Measurements from ENCODE around the gene IQGAP3.
"Not testable (repeated sequence)": the region's sequence is repeated elsewhere in the genome, so short reads cannot be mapped to it uniquely, and the experiment has no call there.

The IQGAP3 gene

DNA sequence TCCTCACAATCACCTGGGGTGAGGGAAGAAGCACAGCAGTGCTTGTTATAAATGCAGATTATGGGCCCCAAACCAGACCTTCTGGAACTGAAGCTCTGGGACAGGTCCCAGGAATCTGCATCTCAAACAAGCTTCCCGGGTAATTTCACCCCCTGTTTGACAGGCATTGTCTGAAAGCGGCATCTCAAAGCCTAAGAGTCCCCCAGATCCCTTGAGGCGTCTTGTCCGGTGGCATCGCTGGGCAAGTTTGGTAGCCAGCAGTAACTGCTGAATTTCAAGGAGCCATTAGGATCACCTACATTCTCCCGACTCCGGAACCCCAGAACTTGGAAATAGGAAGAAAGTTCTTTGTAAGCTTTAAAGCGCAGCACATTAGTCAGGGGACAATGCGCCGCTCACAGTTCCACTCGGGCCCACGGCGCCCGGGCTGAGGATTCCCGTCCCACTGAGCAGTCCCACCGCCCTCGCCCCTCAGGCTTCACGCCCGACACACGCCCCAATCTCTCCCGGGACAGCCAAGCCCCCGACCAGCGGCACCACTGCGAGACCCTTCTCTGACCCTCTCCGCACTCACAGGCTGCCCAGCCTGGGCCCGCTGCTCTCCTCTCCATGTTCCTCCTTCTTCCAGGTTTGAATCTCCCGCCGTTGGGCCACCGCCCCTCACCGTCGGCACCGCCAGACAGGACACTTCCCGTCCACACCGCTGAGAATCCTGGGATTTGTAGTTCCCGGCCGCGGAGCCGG lies at the start of gene IQGAP3:
Gene IQGAP3, minus strand, starts transcription at position 647 of the 744 bp plus-strand sequence. Its CDS starts 36 bp downstream, at position 611.
- peak within 1 kb of the TSS; percentile 76 for H3K4me3 ChIP-seq (ENCODE audit: low read length)
- no peak for TF ChIP-seq ZNF274 (IDR thresholded peaks at IDR 0.05; ENCODE audit: low read depth, low read length)

- H3K4me3 ChIP-seq (ENCODE audit: low read length), result no peak overlapping the region
- TF ChIP-seq ZNF274 (IDR thresholded peaks at IDR 0.05; ENCODE audit: low read depth, low read length), result no peak
Observed at GRCh38 chr1:156619582-156619955, 47.2 kb upstream of the IQGAP3 start.

DNA sequence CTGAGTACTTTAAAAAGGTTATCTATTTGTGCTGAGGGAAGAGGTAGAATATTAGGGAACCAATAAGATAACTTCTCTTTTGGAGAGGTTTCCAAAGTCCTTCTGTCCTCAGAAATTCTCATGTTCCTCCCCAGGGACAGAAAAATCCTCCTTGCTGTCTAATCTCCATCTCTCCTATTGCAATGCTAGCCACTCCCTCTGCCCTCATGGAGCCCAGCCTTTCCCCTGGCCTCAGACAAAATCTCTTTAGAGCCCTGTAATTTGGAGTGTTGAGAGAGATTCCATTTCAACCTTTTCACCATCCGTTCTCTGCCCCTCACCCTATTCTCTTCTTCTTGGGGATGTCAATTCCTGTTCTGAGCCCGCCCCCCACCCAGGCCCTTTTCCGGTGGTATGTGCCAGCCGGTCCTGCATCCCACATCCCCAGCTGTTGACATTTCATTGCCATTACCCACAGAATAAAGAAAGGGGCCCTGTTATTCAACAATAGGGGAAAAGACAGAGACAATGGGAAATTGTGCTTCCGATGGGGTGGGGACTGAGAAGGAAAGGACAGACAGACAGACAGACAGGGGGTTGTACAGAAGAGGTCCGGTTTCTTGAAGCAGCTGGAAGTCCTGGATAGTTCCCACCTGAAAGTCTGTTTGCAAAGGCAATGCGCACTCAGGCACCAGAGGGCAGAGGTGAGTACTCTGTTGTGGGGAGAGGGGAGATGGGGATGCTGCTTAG lies 46.7 kb upstream of the IQGAP3 start, which contains the start of gene HAPLN2:
Gene HAPLN2, plus strand, starts transcription at position 563 of the 729 bp plus-strand sequence. CDS start 4,076 bp downstream, outside the sequence.
- no peak within 1 kb of the TSS for H3K4me3 ChIP-seq (ENCODE audit: low read length)
- no peak for TF ChIP-seq ZNF274 (IDR thresholded peaks at IDR 0.05; ENCODE audit: low read depth, low read length)

- H3K4me3 ChIP-seq (ENCODE audit: low read length), result no peak overlapping the region
- no peak for TF ChIP-seq ZNF274 (IDR thresholded peaks at IDR 0.05; ENCODE audit: low read depth, low read length)
Observed at GRCh38 chr1:156616463-156616862, 44.1 kb upstream of the IQGAP3 start.

DNA sequence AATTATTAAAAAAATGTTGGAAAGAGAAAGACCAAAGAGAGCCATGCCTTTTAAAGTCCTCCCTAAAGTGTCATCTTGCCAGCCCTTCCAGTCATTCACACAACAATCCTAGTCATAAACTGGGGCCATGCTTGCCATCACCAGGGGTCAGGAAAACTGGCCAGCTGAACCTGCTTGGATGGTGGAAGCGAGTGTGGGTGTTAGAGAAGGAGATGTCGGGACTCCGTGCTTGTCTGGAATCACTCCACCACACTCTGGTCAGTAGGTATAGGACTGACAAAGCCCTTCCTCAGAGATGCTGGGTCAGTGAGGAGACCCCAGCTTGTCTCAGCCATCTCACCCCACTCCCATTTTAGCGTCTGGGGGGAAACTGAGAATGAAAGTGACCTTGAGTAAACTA lies 43.6 kb upstream of the IQGAP3 start:
- no peak for TF ChIP-seq ZNF274 (IDR thresholded peaks at IDR 0.05; ENCODE audit: low read depth, low read length)
- H3K4me3 ChIP-seq (ENCODE audit: low read length), result no peak overlapping the region

- no peak overlapping the region for H3K4me3 ChIP-seq (ENCODE audit: low read length)
- TF ChIP-seq ZNF274 (IDR thresholded peaks at IDR 0.05; ENCODE audit: low read depth, low read length), result no peak
Observed at GRCh38 chr1:156612666-156613065, 40.3 kb upstream of the IQGAP3 start.

DNA sequence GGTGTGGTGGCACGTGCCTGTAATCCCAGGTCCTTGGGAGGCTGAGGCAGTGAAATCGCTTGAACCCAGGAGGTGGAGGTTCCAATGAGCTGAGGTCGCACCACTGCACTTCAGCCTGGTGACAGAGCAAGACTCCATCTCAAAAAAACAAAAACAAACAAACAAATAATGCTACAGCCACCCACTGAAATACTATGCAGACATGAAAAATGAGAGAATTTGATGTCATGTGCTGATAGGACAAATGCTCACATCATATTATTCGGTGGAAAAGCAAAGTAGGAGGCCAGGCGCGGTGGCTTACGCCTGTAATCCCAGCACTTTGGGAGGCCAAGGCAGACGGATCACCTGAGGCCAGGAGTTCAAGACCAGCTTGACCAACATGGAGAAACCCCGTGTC lies 37.7 kb upstream of the IQGAP3 start:
- not testable (repeated sequence) for H3K4me3 ChIP-seq (ENCODE audit: low read length)

DNA sequence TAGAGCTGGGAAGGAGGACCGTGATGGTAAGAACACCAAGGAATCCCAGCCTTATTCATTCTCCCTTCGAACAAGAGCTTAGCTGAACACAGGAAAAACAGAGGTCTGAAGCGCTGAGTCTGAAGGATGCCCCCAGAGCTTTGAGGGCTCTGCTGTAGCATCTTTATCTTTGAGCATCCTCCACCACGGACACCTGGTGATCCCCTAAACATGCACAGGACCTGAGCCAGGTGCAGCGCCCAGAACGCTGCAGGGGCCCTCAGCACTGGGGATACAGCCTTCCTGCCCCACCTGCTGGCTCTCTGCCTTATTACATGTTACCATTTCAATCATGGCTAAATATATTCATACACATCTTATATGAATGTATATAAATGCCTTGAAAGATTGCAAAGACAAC lies 36.6 kb upstream of the IQGAP3 start:
- no peak overlapping the region for H3K4me3 ChIP-seq (ENCODE audit: low read length)
- TF ChIP-seq ZNF274 (IDR thresholded peaks at IDR 0.05; ENCODE audit: low read depth, low read length), result no peak

DNA sequence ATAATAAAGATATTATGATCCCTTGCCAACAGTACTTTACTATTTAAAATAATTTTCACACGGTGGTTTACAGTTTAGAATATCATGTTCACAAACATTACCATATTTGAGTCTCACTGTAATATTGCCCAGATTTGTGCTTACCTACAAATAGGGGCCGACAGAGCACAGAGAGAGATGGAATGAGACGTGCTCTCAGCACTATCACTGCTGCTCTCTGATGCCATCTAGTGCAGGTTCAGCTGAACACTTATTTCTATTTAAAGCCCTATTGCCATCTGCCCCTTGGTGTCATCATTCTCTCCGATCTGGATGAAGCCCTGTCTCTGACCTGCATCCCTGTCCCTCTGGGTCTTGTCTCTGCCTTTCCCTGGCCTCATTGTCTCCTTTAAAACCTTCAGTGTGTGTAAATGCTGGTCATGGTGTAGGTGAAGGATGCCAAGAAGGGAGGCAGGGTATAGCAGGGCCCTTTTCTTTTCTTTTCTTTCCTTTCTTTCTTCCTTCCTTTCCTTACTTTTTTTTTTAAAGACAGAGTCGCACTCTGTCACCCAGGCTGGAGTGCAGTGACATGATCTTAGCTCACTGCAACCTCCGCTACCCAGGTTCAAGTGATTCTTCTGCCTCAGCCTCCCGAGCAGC lies 35.8 kb upstream of the IQGAP3 start:
- H3K4me3 ChIP-seq (ENCODE audit: low read length), result no peak overlapping the region
- TF ChIP-seq ZNF274 (IDR thresholded peaks at IDR 0.05; ENCODE audit: low read depth, low read length), result no peak

DNA sequence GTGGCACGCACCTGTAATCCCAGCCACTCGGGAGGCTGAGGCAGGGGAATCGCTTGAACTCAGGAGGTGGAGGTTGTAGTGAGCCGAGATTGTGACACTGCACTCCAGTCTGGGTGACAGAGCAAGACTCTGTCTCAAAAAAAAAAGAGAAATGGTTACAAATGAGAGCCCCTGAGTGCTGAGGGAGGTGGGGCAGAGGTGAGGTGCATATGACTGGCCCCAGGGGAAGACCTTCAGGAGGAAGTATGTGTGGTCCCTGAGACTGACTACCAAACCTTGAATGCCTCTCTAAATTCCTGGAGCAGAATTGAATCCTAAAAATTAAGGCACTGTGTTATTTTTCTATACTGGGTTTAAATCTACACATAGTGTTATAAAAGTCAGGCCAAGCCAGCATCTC lies 35.0 kb upstream of the IQGAP3 start:
- H3K4me3 ChIP-seq (ENCODE audit: low read length), result not testable (repeated sequence)

DNA sequence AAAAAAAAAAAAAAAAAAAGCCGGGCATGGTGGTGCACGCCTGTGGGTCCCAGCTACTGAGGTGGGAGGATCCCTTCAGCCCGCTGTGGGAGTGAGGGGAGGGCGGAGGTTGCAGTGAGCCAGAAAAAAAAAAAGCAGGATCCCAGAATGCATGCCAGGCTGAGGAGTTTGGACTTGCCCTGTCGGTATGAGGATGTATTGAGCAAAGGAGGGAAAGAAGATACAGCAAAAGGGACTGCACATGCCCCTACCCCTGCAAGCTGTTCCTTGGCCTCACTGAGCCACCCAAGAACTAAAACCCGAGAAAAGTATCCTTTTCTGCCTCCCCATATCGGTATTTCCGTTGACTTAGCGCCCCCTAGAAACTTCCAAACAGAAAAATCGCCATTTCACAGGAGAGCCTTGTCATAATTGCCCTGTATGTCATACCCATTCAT lies 30.2 kb upstream of the IQGAP3 start:
- TF ChIP-seq ZNF274 (IDR thresholded peaks at IDR 0.05; ENCODE audit: low read depth, low read length), result no peak
- no peak overlapping the region for H3K4me3 ChIP-seq (ENCODE audit: low read length)

- TF ChIP-seq ZNF274 (IDR thresholded peaks at IDR 0.05; ENCODE audit: low read depth, low read length), result no peak
- H3K4me3 ChIP-seq (ENCODE audit: low read length), result peak overlapping the region; percentile 87
Observed at GRCh38 chr1:156601892-156602291, 29.5 kb upstream of the IQGAP3 start.

DNA sequence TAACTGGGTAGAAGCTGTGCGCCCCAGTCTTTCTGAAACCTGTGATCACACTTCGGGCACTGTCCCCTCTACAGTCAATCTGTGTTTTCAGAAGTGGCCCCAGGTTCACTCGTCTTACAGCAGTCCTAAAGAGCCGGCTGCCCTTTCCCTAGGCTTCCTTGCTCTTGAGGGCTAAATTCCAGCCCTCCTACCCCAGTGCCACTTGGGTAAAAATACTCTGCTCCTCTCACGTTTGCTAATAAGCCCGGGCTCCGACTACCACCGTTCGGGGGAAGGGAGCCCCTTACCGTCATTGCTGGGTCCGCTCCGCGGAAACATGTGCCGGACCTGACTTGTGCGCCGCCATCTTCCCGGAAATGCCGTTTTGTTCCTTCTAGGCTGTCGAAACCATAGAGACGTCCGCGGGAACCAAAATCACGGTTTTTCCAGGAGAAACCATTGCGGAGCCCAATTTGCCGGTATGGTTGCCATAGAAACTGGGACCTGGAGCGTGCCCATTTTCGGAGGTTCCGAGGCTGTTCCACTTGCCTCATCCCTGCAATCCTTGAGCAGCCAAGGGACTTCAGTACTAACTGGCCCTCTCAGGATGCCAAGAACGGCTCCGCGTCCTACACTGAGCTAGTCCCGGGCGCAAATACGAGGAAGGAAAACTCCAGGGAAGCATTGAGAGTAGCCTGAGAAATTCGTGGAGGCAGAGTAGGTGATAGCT lies 28.9 kb upstream of the IQGAP3 start, which contains the start of gene GPATCH4:
Gene GPATCH4, minus strand, starts transcription at position 358 of the 709 bp plus-strand sequence.
- peak within 1 kb of the TSS; percentile 87 for H3K4me3 ChIP-seq (ENCODE audit: low read length)
- TF ChIP-seq ZNF274 (IDR thresholded peaks at IDR 0.05; ENCODE audit: low read depth, low read length), result no peak

DNA sequence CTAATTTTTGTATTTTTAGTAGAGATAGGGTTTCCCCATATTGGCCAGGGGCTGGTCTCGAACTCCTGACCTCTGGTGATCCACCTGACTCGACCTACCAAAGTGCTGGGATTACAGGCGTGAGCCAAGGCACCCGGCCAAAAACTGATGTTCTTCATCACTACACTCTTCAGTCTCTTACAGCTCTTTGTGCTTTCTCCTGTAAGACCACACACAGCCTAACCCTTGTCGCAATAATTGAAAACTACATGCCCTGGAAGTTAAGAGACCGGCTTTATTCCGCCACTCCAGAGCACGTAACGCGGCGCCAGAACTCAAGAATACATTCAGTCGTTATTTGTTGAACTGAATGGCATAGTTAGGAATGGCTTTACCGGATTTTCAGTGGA lies 28.4 kb upstream of the IQGAP3 start:
- TF ChIP-seq ZNF274 (IDR thresholded peaks at IDR 0.05; ENCODE audit: low read depth, low read length), result no peak
- peak overlapping the region; percentile 87 for H3K4me3 ChIP-seq (ENCODE audit: low read length)

Data from GM08714 (cell line).